ENCODE results near the gene HNRNPLL.
"Not testable (repeated sequence)": the region's sequence is repeated elsewhere in the genome, so short reads cannot be mapped to it uniquely, and the experiment has no call there.

Gene HNRNPLL

GRCh38 chr2:38554973-38555595 lies 47.6 kb downstream of the HNRNPLL start:
- DNase-seq (ENCODE audit: low read depth, low spot score) = no peak

GRCh38 chr2:38553554-38553953 lies 49.2 kb downstream of the HNRNPLL start:
- no peak for DNase-seq (ENCODE audit: low read depth, low spot score)

DNA sequence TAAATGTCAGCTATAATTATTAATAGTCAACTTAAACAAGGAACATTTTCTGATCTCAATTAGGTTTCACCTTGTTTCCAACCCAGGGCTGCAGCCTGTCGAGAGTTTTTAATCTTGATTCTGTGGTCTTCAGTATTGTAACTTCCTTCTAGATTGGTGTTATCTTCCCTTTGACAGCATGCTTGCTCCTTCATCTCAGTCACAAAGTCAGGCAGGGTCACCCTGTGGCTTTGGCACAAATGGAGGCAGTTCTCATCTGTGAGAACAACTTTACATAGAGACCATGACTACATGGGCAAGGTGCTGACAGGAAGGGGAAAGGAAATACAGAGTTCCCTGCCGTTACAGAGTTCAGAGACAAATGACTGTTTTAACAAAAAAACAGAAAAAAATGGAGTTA lies 50.5 kb downstream of the HNRNPLL start:
- DNase-seq (ENCODE audit: low read depth, low spot score) = no peak

- DNase-seq (ENCODE audit: low read depth, low spot score) = no peak
These were observed 51.0 kb downstream of the HNRNPLL start for GRCh38 chr2:38551746-38552145.

DNA sequence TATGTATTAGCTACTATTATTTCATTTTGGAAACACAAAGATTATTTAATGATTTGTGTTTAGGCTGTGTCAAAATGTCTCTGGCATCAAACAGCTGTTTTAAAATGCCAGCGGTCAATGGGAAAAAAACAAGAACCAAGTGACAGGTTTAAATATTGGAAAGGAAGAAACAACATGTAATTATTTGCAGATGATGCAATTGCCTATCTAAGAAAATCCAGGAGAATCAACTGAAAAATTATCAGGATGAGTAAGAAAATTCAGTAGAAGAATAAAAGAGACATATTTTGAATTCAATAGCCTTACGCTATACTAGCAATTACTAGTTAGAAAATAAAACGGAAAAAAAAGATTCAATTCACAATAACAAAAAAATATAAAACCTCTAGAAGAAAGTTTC lies 51.6 kb downstream of the HNRNPLL start:
- no peak for DNase-seq (ENCODE audit: low read depth, low spot score)

- DNase-seq (ENCODE audit: low read depth, low spot score) = no peak
These were observed 52.9 kb downstream of the HNRNPLL start for GRCh38 chr2:38549851-38550250.

DNA sequence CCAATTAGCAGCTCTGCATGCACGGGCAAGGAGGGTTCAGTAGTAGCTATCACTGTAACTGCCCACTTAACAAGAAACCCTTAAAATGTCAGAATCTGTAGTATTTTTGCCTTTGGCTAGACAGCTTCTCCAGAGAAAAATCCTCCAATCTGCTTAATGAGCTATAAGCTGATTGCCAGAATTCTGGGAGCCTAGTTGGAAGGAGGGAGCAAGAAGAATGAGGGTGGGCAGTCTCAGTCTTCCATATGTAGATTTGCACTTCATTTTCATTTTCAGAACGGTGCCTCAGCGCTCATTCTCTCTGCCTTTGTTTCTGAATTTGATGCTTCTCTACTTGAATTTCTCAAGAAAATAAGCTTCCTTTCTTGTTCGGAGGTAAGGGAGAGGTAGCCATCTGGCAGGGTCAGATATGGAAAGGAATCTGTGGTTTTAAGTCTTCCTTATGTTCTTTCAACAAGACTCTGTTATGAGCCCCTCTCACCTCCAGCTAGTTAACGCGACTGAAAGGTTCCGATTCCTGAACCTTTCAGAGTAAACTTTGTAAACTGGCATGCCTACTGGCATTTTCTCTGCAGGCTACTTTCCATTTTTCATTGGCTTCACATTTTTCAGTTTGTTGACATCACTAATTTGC lies 53.5 kb downstream of the HNRNPLL start:
- no peak for DNase-seq (ENCODE audit: low read depth, low spot score)

DNA sequence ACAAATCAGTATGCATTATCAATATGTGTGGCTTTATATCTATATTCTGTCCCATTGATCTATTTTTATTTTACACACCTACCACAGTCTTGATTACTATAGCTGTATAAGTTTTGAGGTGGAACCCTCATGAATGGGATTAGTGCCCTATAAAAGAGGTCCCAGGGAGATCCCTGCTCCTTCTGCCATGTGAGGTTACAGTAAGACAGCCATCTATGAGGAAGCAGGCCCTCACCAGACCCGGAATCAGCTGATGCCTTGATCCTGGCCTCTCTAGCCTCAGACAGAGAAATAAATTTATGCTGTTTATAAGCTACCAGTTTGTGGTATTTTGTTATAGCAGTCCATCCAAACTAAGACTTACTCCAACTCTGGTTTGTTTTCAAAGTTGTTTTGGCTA lies 54.9 kb downstream of the HNRNPLL start:
- DNase-seq (ENCODE audit: low read depth, low spot score) = no peak

- no peak for DNase-seq (ENCODE audit: low read depth, low spot score)
These were observed 56.1 kb downstream of the HNRNPLL start for GRCh38 chr2:38546585-38546984.

- no peak for DNase-seq (ENCODE audit: low read depth, low spot score)
These were observed 56.7 kb downstream of the HNRNPLL start for GRCh38 chr2:38546064-38546463.

GRCh38 chr2:38542248-38542631 lies 60.5 kb downstream of the HNRNPLL start:
- DNase-seq (ENCODE audit: low read depth, low spot score) = not testable (repeated sequence)

DNA sequence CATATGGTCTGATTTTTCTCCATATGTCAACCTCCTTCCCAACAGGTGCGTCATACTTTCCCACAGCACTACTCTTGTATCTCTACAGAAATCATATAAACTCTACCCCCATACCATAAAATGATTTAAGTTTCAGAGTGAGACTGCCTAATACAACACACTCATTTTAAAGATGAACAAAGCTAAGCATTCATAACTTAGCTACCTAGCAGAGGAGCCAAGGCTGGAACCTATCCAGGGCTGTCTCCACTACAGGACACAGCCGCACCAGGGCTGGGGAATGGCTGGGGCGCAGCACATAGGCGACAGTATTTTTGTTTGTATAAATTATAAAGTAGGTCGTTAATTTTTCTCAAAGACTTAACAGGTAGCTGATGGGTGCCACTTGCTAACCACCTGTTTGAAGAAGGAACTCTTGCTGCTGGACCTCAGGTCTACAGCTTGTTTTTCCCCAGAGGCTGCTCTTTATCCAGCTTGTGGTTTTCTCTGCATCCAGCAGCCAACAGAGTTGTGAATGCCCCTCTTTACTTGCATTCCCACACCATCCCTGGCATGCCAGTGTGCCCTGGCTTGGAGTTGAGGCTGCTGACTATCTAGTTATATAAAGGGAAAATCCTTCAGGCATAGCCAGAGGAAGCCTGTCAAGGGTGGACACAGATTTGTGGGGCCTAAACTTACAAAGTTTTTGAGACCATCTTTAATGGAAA lies 62.0 kb downstream of the HNRNPLL start:
- DNase-seq (ENCODE audit: low read depth, low spot score) = no peak

- DNase-seq (ENCODE audit: low read depth, low spot score) = no peak
These were observed 63.6 kb downstream of the HNRNPLL start for GRCh38 chr2:38539086-38539485.

- DNase-seq (ENCODE audit: low read depth, low spot score) = no peak
These were observed 64.7 kb downstream of the HNRNPLL start for GRCh38 chr2:38537937-38538525.

DNA sequence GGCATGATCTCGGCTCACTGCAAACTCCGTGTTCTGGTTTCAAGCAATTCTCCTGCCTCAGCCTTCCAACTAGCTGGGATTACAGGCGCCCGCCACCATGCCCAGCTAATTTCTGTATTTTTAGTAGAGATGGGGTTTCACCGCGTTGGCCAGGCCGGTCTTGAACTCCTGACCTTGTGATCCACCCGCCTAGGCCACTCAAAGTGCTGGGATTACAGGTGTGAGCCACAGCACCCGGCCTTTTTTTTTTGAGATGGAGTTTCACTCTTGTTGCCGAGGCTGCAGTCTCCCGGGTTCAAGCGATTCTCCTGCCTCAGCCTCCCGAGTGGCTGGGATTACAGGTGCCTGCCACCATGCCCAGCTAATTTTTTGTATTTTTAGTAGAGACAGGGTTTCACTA lies 65.4 kb downstream of the HNRNPLL start:
- DNase-seq (ENCODE audit: low read depth, low spot score) = not testable (repeated sequence)

- peak; percentile 47 for DNase-seq (ENCODE audit: low read depth, low spot score)
These were observed 66.8 kb downstream of the HNRNPLL start for GRCh38 chr2:38535744-38536506.

DNA sequence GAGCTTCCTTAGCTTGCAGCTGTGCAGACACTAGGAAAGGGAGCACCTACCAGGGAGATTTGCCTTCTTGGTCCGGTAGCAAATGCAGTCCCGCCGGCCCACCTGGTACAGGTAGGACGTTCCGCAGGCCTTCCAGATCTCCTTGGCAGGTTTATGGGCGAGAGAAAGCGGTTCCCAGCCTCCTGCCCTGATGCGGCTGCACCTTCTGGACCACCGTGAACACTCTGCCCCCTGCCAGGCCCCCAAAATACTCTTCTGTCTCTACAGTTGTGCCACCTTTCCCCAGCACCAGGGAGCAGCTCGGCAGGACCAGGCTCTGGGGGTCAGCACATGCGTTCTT lies 67.4 kb downstream of the HNRNPLL start:
- DNase-seq (ENCODE audit: low read depth, low spot score) = no peak

DNA sequence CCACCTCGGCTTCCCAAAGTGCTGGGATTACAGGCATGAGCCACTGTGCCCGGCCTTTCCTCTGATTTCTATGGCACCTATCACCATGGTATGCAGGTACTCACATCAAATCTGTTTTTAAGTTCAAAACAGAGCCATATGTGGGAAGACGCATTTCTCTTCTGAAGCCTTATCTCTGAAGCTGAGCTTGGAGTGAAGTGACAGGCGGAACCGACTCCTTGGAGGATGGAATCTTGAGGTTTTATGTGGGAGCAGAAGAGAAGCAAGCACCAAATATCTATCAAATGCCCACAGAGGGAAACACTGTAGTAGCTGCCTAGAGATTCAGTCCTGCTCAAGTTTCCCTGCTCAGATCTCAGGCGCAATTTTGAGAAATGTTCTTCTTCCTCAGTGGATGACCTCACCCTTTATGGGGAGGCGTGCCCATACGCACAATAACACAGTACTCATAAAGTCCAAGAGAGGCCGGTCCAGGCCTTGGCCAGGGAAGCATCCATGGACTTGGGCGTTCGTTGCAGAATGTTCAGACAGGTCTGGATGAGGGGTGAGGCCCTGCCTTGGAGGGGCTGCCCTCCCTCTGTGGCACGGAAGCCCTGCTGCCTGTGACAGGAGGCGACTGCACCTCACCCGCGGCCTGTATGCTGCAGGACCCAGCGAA lies 67.9 kb downstream of the HNRNPLL start:
- DNase-seq (ENCODE audit: low read depth, low spot score) = no peak

DNA sequence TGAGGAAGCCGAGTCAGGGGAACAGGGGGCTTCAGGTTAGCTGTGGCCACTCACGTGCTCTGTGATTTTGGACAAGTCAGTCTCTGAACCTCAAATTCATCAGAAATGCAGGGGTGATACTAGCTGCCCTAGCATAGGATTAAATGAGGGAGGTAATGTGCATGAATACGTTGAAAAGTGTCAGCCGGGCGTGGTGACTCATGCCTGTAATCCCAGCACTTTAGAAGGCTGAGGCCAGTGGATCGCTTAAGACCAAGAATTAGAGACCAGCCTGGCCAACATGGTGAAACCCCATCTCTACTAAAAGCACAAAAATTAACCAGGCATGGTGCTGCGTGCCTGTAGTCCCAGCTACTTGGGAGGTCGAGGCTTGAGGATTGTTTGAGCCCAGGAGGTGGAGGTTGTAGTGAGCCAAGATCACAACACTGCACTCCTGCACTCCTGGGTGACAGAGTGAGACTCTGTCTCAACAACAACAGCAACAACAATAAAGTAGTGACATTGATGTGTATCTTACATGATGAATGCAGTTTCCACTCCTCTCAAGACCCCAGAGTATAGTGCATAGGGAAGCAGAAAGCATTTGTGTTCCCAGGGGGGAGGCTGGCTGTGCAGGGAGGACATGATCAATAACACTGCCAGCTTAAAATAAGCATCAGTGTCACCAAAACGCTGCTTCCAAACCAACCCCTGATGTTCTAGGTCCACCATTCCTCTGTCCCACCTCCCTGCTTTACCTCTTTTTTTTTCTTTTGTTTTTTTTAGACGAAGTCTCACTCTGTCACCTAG lies 68.8 kb downstream of the HNRNPLL start:
- DNase-seq (ENCODE audit: low read depth, low spot score) = no peak

DNA sequence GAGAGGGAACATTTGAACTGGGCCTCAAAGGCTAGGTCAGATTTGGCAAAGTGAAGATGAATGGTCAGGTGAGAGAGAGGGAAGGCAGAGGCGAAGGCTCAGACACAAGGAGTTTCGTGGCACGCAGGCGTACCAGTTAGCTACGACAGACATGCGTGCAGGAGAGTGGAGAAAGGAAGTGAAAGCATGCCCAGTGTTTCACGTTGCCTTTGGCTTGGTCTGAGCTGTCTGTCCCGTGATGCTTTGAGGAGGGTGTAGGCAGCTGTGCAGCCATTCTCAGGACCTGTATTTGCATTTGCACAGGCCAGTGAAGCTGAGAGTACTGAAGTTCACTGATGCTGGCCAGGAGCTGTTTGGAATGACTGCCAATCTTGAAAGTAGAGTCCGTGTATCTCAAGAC lies 69.5 kb downstream of the HNRNPLL start:
- DNase-seq (ENCODE audit: low read depth, low spot score) = no peak

DNA sequence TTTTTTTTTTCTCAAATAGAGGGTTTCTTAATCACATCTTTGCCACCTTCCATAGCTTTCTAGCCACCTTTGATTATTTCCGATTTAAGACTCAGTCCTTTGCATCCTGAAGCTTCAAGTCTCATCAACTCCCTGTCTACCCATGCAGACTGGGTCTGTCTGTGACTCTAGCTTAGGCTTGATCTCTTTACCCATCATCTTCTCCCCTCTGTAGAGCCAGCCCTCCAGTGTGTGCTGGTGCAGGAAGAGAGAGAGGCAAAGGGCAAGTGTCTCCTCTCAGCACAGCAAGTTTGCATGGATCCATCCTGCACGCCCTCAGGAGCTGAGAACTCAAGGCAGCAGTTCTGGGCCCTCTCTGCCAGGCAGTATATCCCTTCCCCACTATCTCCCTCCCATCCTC lies 70.4 kb downstream of the HNRNPLL start:
- DNase-seq (ENCODE audit: low read depth, low spot score) = no peak

Measured in activated naive CD8-positive, alpha-beta T cell treated with anti-CD3 and anti-CD28 coated beads, Interleukin-2, amount 50 U/mL, for 16 hours (primary cell).